Measurements from ENCODE around the gene STXBP6.

The STXBP6 gene

GRCh38 chr14:24952851-24953666 lies 96.9 kb downstream of the STXBP6 start:
- H3K4me3 ChIP-seq (ENCODE audit: low read length), result no peak overlapping the region
- no peak overlapping the region for H3K27ac ChIP-seq (ENCODE audit: low read depth, low read length)
- H3K4me2 ChIP-seq (ENCODE audit: low read length), result no peak overlapping the region
- no peaks in the 10 kb centered on the region for H3K9me3 ChIP-seq (ENCODE audit: control insufficient read depth, insufficient read depth, low read length)
- H3F3A ChIP-seq (ENCODE audit: control insufficient read depth, insufficient read depth), result no peaks in the 10 kb centered on the region
- H4K20me1 ChIP-seq (ENCODE audit: control insufficient read depth, insufficient read depth, low read depth, low read length), result no peaks in the 10 kb centered on the region
- H3K79me2 ChIP-seq (ENCODE audit: control insufficient read depth, low read length), result no peaks in the 10 kb centered on the region
- no peaks in the 10 kb centered on the region for H3K4me1 ChIP-seq (ENCODE audit: control insufficient read depth, low read length)
- TF ChIP-seq CTCF (IDR thresholded peaks at IDR 0.05; ENCODE audit: low read depth, low read length, poor library complexity, severe bottlenecking), result no peak
- TF ChIP-seq EZH2phosphoT487 (IDR thresholded peaks at IDR 0.05; ENCODE audit: borderline replicate concordance, low read length), result no peak
- no peaks in the 10 kb centered on the region for H3K27me3 ChIP-seq (ENCODE audit: control insufficient read depth, low read length)
- H3K9me2 ChIP-seq (replicated peaks; ENCODE audit: control insufficient read depth, low read length), result no peaks in the 10 kb centered on the region
- no peaks in the 10 kb centered on the region for H3K36me3 ChIP-seq (ENCODE audit: control insufficient read depth, low read length)

- Histone ChIP-seq H3K27ac (ENCODE audit: low read depth, low read length) (no peak overlapping the region), H3K4me2 (ENCODE audit: low read length) (no peak overlapping the region), H3K4me1 (ENCODE audit: control insufficient read depth, low read length) (no peaks in the 10 kb centered on the region), H3K27me3 (ENCODE audit: control insufficient read depth, low read length) (no peaks in the 10 kb centered on the region), H4K20me1 (ENCODE audit: control insufficient read depth, insufficient read depth, low read depth, low read length) (no peaks in the 10 kb centered on the region), H3K4me3 (ENCODE audit: low read length) (no peak overlapping the region), H3K9me3 (ENCODE audit: control insufficient read depth, insufficient read depth, low read length) (no peaks in the 10 kb centered on the region), H3F3A (ENCODE audit: control insufficient read depth, insufficient read depth) (no peaks in the 10 kb centered on the region), H3K79me2 (ENCODE audit: control insufficient read depth, low read length) (no peaks in the 10 kb centered on the region), H3K36me3 (ENCODE audit: control insufficient read depth, low read length) (no peaks in the 10 kb centered on the region), H3K9me2 (replicated peaks; ENCODE audit: control insufficient read depth, low read length) (no peaks in the 10 kb centered on the region)
- no peak for TF ChIP-seq EZH2phosphoT487 (IDR thresholded peaks at IDR 0.05; ENCODE audit: borderline replicate concordance, low read length)
- no peak for TF ChIP-seq CTCF (IDR thresholded peaks at IDR 0.05; ENCODE audit: low read depth, low read length, poor library complexity, severe bottlenecking)
Measured at GRCh38 chr14:24948261-24948847, 101.6 kb downstream of the STXBP6 start.

- Histone ChIP-seq H3K9me2 (replicated peaks; ENCODE audit: control insufficient read depth, low read length) (no peaks in the 10 kb centered on the region), H3K79me2 (ENCODE audit: control insufficient read depth, low read length) (no peaks in the 10 kb centered on the region), H4K20me1 (ENCODE audit: control insufficient read depth, insufficient read depth, low read depth, low read length) (no peaks in the 10 kb centered on the region), H3K4me3 (ENCODE audit: low read length) (no peak overlapping the region), H3K27ac (ENCODE audit: low read depth, low read length) (no peak overlapping the region), H3K27me3 (ENCODE audit: control insufficient read depth, low read length) (no peaks in the 10 kb centered on the region), H3F3A (ENCODE audit: control insufficient read depth, insufficient read depth) (no peaks in the 10 kb centered on the region), H3K9me3 (ENCODE audit: control insufficient read depth, insufficient read depth, low read length) (no peaks in the 10 kb centered on the region), H3K36me3 (ENCODE audit: control insufficient read depth, low read length) (no peaks in the 10 kb centered on the region), H3K4me2 (ENCODE audit: low read length) (no peak overlapping the region), H3K4me1 (ENCODE audit: control insufficient read depth, low read length) (no peaks in the 10 kb centered on the region)
- TF ChIP-seq CTCF (IDR thresholded peaks at IDR 0.05; ENCODE audit: low read depth, low read length, poor library complexity, severe bottlenecking), result no peak
- no peak for TF ChIP-seq EZH2phosphoT487 (IDR thresholded peaks at IDR 0.05; ENCODE audit: borderline replicate concordance, low read length)
Measured at GRCh38 chr14:24947131-24947530, 102.8 kb downstream of the STXBP6 start.
